Erythroblast (primary cell): Measurements from ENCODE around the gene UBE2O.

Experiments
- GATA1 ChIP-seq: IDR thresholded peaks from 2 replicates; pipeline ENCODE4 v1.6.1; 2011; ENCODE audit warnings: low read depth, mild to moderate bottlenecking, control low read depth, low read length, moderate library complexity
- POLR2A ChIP-seq: IDR thresholded peaks from 2 replicates; pipeline ENCODE4 v1.6.1; 2011; ENCODE audit warnings: mild to moderate bottlenecking, low read length

- TF ChIP-seq POLR2A (no peak), GATA1 (no peak)
Measured at GRCh38 chr17:76397687-76398522, 55.0 kb downstream of the UBE2O start.
